PFSK-1 (cell line): ENCODE measurements around the gene AGFG2.

Source experiments
- POLR2AphosphoS5 ChIP-seq: IDR thresholded peaks from 2 replicates; pipeline ENCODE4 v1.6.1; 2012; ENCODE audit warnings: low read depth, mild to moderate bottlenecking, control low read depth, low read length, moderate library complexity
- SIN3A ChIP-seq: IDR thresholded peaks from 2 replicates; pipeline ENCODE4 v1.6.1; 2012; ENCODE audit warnings: mild to moderate bottlenecking, low read length, moderate library complexity, borderline replicate concordance; ENCODE audit not compliant: insufficient read depth
- TAF1 ChIP-seq: IDR thresholded peaks from 2 replicates; pipeline ENCODE4 v1.6.1; 2012; ENCODE audit warnings: low read length, control low read depth, borderline replicate concordance; ENCODE audit not compliant: insufficient read depth

GRCh38 chr7:100595188-100595587, 56.2 kb downstream of the AGFG2 start:
- TF ChIP-seq POLR2AphosphoS5: no peak
- no peak for TF ChIP-seq TAF1
- no peak for TF ChIP-seq SIN3A
